Measurements from ENCODE around the gene AIDA.
"Not testable (repeated sequence)": the region's sequence is repeated elsewhere in the genome, so short reads cannot be mapped to it uniquely, and the experiment has no call there.

Gene AIDA

GRCh38 chr1:222696741-222697140 lies 15.6 kb downstream of the AIDA start:
- TF ChIP-seq CTCF (IDR thresholded peaks at IDR 0.05; ENCODE audit: low read depth, low read length, missing control alignments): no peak
- H3K4me3 ChIP-seq (ENCODE audit: low read depth, low read length): no peak overlapping the region
- no peak for DNase-seq (ENCODE audit: low read depth)

- no peak overlapping the region for H3K4me3 ChIP-seq (ENCODE audit: low read depth, low read length)
- TF ChIP-seq CTCF (IDR thresholded peaks at IDR 0.05; ENCODE audit: low read depth, low read length, missing control alignments): no peak
Measured at GRCh38 chr1:222694927-222695326, 17.4 kb downstream of the AIDA start.

GRCh38 chr1:222691016-222691415 lies 21.3 kb downstream of the AIDA start:
- H3K4me3 ChIP-seq (ENCODE audit: low read depth, low read length): no peak overlapping the region
- no peak for TF ChIP-seq CTCF (IDR thresholded peaks at IDR 0.05; ENCODE audit: low read depth, low read length, missing control alignments)
- DNase-seq (ENCODE audit: low read depth): no peak

More at GRCh38 chr1:222694927-222695326, 17.4 kb downstream of the AIDA start:
- no peak for DNase-seq (ENCODE audit: low read depth)

GRCh38 chr1:222680080-222680479 lies 32.2 kb downstream of the AIDA start:
- TF ChIP-seq CTCF (IDR thresholded peaks at IDR 0.05; ENCODE audit: low read depth, low read length, missing control alignments): no peak
- no peak for DNase-seq (ENCODE audit: low read depth)
- H3K4me3 ChIP-seq (ENCODE audit: low read depth, low read length): no peak overlapping the region

- TF ChIP-seq CTCF (IDR thresholded peaks at IDR 0.05; ENCODE audit: low read depth, low read length, missing control alignments): no peak
- DNase-seq (ENCODE audit: low read depth): no peak
- H3K4me3 ChIP-seq (ENCODE audit: low read depth, low read length): no peak overlapping the region
Measured at GRCh38 chr1:222670110-222670509, 42.2 kb downstream of the AIDA start.

- H3K4me3 ChIP-seq (ENCODE audit: low read depth, low read length); DNase-seq (ENCODE audit: low read depth): not testable (repeated sequence)
Measured at GRCh38 chr1:222669107-222669506, 43.2 kb downstream of the AIDA start.

GRCh38 chr1:222668184-222668583 lies 44.1 kb downstream of the AIDA start:
- DNase-seq (ENCODE audit: low read depth); H3K4me3 ChIP-seq (ENCODE audit: low read depth, low read length): not testable (repeated sequence)

GRCh38 chr1:222665964-222666363 lies 46.3 kb downstream of the AIDA start:
- H3K4me3 ChIP-seq (ENCODE audit: low read depth, low read length): no peak overlapping the region
- TF ChIP-seq CTCF (IDR thresholded peaks at IDR 0.05; ENCODE audit: low read depth, low read length, missing control alignments): no peak
- DNase-seq (ENCODE audit: low read depth): no peak
